ENCODE data around the gene GRIP1. TPM values are rescaled to one million over a fixed set of nuclear protein-coding genes. Genes with fewer than 3 reads are reported as not detected.

The GRIP1 gene, protein sequence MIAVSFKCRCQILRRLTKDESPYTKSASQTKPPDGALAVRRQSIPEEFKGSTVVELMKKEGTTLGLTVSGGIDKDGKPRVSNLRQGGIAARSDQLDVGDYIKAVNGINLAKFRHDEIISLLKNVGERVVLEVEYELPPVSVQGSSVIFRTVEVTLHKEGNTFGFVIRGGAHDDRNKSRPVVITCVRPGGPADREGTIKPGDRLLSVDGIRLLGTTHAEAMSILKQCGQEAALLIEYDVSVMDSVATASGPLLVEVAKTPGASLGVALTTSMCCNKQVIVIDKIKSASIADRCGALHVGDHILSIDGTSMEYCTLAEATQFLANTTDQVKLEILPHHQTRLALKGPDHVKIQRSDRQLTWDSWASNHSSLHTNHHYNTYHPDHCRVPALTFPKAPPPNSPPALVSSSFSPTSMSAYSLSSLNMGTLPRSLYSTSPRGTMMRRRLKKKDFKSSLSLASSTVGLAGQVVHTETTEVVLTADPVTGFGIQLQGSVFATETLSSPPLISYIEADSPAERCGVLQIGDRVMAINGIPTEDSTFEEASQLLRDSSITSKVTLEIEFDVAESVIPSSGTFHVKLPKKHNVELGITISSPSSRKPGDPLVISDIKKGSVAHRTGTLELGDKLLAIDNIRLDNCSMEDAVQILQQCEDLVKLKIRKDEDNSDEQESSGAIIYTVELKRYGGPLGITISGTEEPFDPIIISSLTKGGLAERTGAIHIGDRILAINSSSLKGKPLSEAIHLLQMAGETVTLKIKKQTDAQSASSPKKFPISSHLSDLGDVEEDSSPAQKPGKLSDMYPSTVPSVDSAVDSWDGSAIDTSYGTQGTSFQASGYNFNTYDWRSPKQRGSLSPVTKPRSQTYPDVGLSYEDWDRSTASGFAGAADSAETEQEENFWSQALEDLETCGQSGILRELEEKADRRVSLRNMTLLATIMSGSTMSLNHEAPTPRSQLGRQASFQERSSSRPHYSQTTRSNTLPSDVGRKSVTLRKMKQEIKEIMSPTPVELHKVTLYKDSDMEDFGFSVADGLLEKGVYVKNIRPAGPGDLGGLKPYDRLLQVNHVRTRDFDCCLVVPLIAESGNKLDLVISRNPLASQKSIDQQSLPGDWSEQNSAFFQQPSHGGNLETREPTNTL
- total RNA-seq (2022; extraction: Qiagen RNA extraction), result 2.2 to 5.4 TPM (median 3.5 TPM) in 5 replicates

DNA sequence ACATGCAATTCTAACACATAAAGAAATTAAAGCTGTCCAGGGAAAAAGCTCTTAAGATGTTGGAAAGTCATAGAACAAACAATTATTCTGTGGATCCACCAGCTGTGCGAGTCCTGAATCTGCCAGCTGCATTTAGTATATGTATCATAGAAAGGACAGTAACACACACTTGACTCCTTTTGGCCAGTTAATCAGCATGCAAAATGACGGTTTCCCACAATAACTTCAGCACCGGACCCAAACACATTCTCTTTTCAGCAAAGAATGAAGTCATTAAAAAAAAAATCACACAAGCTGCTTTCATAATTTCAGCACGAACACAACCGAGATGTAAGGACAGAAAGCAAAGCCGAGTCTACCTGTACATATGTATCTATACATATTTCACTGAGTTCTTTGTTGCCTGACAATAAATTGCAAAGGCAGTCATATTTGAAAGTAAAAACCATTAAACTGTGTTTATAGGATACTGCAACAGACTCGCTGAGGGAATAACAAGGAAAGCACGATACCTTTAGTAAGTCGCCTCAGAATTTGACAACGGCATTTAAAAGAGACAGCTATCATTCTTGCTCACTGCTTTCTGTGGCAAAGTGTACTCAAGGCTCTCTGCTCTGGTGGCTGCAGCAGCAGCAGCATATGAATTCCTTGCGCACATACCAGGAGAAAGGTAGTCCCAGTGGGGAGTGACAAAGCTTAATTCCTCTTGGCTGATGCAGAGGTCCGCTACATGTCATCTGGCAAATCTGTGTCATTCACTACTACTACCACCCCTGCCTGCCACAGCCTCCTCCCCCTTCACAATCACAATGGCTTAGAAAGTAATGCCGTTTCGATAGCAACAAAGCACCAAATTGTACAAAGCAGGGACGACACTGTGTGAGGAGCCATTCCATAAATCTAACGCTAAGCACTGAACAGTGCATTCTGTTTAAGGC lies at the start of gene GRIP1:
GRIP1 (minus strand) TSS at position 739 of the 938 bp plus-strand sequence; CDS start at position 567, 172 bp downstream.

DNA sequence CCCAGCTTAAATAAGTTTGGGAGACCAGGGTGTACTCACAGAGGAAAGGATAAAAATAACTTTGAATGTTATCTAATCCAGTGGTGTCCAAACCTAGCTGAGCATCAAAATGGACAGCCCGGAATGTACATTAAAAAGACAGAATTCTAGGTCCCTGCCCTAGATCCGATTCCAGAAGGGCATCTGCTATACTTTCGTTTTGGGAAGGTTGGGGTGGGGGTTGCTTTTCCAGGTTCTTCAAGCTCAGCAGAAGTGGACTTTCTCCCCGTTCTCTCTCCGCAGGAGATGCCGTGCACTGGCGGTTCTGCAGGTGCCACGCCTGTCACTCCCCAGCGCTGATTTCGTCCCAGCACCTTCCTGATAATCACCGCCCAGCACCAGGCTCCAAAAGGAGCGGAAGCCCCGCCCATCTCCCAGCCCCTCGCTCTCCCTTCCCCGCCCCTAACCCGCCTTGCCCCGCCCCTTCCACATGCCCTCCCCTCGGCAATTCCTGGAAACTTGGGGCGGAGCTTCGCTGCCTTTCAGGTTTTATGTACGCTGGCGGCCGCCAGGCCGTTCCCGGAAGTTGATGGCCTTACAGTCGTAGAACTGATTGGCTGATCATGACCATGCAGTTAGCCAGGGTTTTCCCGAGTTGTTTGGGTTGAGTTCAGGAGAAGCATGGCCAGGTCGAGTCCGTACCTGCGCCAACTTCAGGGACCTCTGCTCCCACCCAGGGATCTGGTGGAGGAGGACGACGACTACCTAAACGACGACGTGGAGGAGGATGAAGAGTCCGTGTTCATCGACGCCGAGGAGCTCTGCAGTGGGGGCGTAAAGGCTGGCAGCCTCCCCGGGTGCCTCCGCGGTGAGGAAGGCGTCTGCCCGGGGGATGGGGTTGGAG lies 376.7 kb downstream of the GRIP1 start, which contains the start of gene HELB:
HELB (plus strand) TSS at position 550 of the 883 bp plus-strand sequence; CDS start at position 661, 111 bp downstream.

